ENCODE results near the gene NEU4.
"Not testable (repeated sequence)": the region's sequence is repeated elsewhere in the genome, so short reads cannot be mapped to it uniquely, and the experiment has no call there.

The NEU4 gene

DNA sequence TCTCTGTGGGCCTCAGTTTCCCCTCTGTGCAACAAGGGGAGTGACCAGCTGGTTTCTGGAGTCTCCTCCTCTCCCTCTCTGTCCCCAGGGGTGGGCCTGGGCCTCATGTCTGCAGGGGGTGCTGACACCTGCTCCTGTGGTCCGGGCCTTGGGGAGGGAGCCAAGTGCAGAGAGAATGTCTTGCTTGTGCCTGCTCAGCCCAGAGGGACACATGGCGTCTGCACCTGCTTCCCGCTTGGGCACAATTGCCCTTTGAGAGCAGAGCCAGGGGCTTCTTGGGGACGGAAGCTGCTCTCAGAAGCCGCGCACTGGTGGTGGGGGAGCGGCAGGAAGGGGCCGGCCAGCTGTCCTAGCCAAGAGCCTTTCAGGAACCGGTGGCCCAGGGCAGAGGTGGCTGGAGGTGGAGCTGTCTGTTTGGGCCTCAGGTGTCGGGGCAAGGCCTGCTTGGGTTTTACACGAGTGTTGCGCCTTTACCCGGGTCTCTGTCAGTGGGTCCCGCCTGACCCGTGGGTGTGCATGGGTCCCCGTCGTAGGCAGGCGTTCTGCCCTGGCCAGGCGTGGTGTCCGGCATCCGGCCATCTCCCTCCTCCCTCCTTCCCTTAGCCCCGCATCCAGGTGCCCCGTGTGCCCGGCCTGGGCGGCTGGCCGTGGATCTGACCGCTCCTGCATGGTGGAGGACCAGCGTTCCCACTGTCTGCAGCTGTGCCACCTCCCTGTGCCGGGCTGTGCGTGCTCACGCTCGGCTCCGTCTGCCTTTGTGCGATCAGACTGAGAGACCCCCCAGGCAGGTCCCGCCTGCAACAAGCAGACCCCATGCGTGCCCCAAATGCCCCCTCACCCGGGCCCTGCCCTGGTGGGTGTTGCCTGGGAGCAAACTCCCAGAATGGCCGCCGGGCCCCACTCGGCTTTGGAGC, 4.0 kb downstream of the NEU4 start:
- no peaks in the 10 kb centered on the region; the same call in 1 of the 2 replicates for H3K4me1 ChIP-seq (ENCODE audit: insufficient read depth, low read length)
- no peak overlapping the region for H3K9ac ChIP-seq (ENCODE audit: low read depth, low read length)
- no peaks in the 10 kb centered on the region for H3K36me3 ChIP-seq (ENCODE audit: insufficient read depth, low read length)
- no peaks in the 10 kb centered on the region for H3K9me3 ChIP-seq (ENCODE audit: control insufficient read depth, insufficient read depth, low read length)

GRCh38 chr2:241813644-241814392, 4.8 kb downstream of the NEU4 start:
- Histone ChIP-seq H3K4me1 (ENCODE audit: insufficient read depth, low read length) (no peaks in the 10 kb centered on the region), H3K9ac (ENCODE audit: low read depth, low read length) (no peak overlapping the region), H3K9me3 (ENCODE audit: control insufficient read depth, insufficient read depth, low read length) (no peaks in the 10 kb centered on the region), H3K36me3 (ENCODE audit: insufficient read depth, low read length) (no peaks in the 10 kb centered on the region)

DNA sequence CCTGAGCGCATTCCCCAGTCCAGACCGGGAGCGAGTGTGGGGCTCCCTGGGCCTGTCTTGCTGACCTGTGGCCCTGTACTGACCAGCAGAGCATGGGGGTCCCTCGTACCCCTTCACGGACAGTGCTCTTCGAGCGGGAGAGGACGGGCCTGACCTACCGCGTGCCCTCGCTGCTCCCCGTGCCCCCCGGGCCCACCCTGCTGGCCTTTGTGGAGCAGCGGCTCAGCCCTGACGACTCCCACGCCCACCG, 5.3 kb downstream of the NEU4 start:
- H3K4me1 ChIP-seq (ENCODE audit: insufficient read depth, low read length) = no peaks in the 10 kb centered on the region
- no peaks in the 10 kb centered on the region for H3K9me3 ChIP-seq (ENCODE audit: control insufficient read depth, insufficient read depth, low read length)
- H3K9ac ChIP-seq (ENCODE audit: low read depth, low read length) = no peak overlapping the region
- no peaks in the 10 kb centered on the region for H3K36me3 ChIP-seq (ENCODE audit: insufficient read depth, low read length)

DNA sequence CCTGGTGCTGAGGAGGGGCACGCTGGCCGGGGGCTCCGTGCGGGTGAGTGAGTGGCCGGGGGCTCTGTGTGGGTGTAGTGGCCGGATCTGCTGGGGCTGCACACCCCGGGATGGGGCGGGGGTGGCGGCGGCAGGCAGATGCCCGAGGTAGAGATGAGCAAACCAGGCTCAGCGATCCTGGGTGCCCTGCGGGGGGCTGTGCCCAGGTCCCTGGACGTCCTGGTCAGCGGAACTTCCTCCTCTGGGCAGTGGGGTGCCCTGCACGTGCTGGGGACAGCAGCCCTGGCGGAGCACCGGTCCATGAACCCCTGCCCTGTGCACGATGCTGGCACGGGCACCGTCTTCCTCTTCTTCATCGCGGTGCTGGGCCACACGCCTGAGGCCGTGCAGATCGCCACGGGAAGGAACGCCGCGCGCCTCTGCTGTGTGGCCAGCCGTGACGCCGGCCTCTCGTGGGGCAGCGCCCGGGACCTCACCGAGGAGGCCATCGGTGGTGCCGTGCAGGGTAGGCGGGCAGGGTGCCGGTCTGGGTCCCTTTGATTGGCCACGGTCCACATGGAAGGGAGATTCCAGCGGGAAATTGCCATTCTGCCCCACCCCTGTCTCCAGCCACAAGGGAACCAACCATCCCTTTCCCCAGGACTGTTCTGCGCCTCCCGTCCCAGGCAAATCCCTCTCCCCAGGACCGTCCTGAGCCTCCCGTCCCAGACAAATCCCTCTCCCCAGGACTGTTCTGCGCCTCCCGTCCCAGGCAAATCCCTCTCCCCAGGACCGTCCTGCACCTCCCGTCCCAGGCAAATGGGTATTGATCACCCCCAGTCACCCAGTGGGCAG, 5.9 kb downstream of the NEU4 start:
- no peaks in the 10 kb centered on the region for H3K4me1 ChIP-seq (ENCODE audit: insufficient read depth, low read length)
- no peak overlapping the region for H3K9ac ChIP-seq (ENCODE audit: low read depth, low read length)
- H3K9me3 ChIP-seq (ENCODE audit: control insufficient read depth, insufficient read depth, low read length) = no peaks in the 10 kb centered on the region
- H3K36me3 ChIP-seq (ENCODE audit: insufficient read depth, low read length) = no peaks in the 10 kb centered on the region

GRCh38 chr2:241815477-241816430, 6.8 kb downstream of the NEU4 start:
- Histone ChIP-seq H3K9ac (ENCODE audit: low read depth, low read length) (no peak overlapping the region), H3K4me1 (ENCODE audit: insufficient read depth, low read length) (no peaks in the 10 kb centered on the region), H3K9me3 (ENCODE audit: control insufficient read depth, insufficient read depth, low read length) (no peaks in the 10 kb centered on the region), H3K36me3 (ENCODE audit: insufficient read depth, low read length) (no peaks in the 10 kb centered on the region)

DNA sequence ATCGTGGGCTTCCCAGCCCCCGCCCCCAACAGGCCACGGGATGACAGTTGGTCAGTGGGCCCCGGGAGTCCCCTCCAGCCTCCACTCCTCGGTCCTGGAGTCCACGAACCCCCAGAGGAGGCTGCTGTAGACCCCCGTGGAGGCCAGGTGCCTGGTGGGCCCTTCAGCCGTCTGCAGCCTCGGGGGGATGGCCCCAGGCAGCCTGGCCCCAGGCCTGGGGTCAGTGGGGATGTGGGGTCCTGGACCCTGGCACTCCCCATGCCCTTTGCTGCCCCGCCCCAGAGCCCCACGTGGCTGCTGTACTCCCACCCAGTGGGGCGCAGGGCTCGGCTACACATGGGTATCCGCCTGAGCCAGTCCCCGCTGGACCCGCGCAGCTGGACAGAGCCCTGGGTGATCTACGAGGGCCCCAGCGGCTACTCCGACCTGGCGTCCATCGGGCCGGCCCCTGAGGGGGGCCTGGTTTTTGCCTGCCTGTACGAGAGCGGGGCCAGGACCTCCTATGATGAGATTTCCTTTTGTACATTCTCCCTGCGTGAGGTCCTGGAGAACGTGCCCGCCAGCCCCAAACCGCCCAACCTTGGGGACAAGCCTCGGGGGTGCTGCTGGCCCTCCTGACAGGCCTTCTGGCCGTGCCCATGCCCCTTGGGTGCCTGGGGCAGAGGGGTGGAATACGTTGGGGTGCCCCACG, 7.6 kb downstream of the NEU4 start:
- Histone ChIP-seq H3K4me1 (ENCODE audit: insufficient read depth, low read length) (peaks cover 4% of the 10 kb centered on the region; the same call in 1 of the 2 replicates), H3K9me3 (ENCODE audit: control insufficient read depth, insufficient read depth, low read length) (no peaks in the 10 kb centered on the region), H3K9ac (ENCODE audit: low read depth, low read length) (no peak overlapping the region), H3K36me3 (ENCODE audit: insufficient read depth, low read length) (no peaks in the 10 kb centered on the region)

DNA sequence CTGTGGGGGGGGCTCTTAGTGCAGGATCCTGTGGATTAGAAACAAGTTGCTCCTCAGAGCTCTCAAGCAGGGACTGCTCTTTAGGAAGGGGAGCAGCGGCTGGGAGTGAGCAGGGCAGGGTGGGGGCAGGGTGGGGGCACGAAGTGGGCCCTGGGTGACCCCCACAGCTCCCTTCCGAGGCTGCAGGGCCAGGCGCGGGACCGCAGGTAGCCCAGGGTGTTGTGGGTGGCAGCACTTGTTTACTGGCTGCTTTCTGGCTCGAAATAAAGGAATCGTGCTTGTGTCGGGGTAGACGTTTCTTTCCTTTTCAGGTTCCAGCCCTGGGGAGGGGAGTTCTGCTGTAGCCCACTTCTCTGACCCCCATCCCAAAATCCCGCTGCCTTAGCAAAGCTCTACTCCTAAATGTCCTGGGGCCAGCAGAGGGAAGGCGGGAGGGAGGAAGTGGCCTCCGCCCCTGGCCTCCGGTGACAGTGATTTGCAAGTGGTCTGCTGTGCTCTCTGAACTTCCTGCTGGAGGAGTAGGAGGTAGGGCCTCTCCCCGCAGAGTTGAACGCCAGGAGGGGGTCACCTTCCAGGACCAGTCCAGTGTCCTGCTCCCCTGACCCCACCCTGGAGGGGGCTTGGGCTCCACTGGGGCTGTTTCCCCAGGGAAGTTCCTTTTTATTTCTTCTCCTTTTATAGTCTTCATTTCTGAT, 8.3 kb downstream of the NEU4 start:
- Histone ChIP-seq H3K4me1 (ENCODE audit: insufficient read depth, low read length) (peaks cover 4% of the 10 kb centered on the region; the same call in 1 of the 2 replicates), H3K36me3 (ENCODE audit: insufficient read depth, low read length) (no peaks in the 10 kb centered on the region), H3K9me3 (ENCODE audit: control insufficient read depth, insufficient read depth, low read length) (no peaks in the 10 kb centered on the region), H3K9ac (ENCODE audit: low read depth, low read length) (no peak overlapping the region)

GRCh38 chr2:241817821-241818215, 8.8 kb downstream of the NEU4 start:
- H3K36me3 ChIP-seq (ENCODE audit: insufficient read depth, low read length); H3K9me3 ChIP-seq (ENCODE audit: control insufficient read depth, insufficient read depth, low read length); H3K9ac ChIP-seq (ENCODE audit: low read depth, low read length); H3K4me1 ChIP-seq (ENCODE audit: insufficient read depth, low read length): not testable (repeated sequence)

DNA sequence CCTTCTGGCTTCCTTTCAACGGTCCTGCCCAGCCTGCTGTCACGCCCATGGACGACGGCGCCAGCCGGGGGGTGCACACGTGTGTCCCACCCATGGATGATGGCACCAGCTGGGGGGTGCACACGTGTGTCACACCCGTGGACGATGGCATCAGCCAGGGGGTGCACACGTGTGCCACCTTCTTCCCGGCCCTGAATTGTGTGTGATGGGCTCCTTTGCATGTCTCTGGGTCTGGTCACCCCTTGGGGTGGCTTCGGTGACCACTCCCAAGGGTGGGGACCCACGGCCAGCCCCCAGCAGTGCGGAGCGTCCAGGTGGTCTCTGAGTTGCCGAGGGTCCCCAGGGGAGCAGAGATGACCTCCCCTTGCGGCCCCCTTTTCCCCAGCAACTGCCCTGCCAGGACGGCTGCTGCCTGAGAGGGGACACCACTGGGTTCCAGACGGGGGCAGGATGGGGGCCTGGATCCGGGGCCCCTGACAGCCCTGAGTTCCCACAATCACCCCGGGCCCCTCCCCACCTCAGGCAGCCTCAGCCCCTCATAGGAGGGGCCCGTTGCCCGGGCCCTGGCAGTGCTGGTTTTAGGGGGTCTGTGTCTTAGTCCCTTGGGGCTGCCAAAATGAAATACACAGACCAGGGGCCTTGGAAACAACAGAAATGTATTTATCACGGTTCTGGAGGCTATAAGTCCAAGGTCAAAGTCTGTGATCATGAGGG, 9.4 kb downstream of the NEU4 start:
- Histone ChIP-seq H3K36me3 (ENCODE audit: insufficient read depth, low read length) (no peaks in the 10 kb centered on the region), H3K9ac (ENCODE audit: low read depth, low read length) (no peak overlapping the region), H3K9me3 (ENCODE audit: control insufficient read depth, insufficient read depth, low read length) (no peaks in the 10 kb centered on the region), H3K4me1 (ENCODE audit: insufficient read depth, low read length) (peaks cover 4% of the 10 kb centered on the region; the same call in 1 of the 2 replicates)

DNA sequence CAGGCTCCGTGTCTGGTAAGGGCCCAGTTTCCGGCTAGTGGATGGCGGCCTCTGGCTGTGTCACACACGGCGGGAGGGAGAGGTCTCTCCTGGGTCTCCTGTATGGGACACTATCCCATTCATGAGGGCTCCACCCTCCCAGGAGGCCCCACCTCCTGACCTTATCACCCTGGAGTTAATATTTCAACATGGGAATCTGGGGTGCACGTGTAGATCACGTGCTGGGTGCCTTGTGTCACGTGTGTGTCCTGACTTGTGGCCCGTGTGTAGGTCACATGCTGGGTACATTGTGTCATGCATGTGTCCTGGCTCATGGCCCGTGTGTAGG, 9.9 kb downstream of the NEU4 start:
- Histone ChIP-seq H3K9ac (ENCODE audit: low read depth, low read length) (no peak overlapping the region), H3K9me3 (ENCODE audit: control insufficient read depth, insufficient read depth, low read length) (no peaks in the 10 kb centered on the region), H3K36me3 (ENCODE audit: insufficient read depth, low read length) (no peaks in the 10 kb centered on the region), H3K4me1 (ENCODE audit: insufficient read depth, low read length) (peaks cover 4% of the 10 kb centered on the region; the same call in 1 of the 2 replicates)

DNA sequence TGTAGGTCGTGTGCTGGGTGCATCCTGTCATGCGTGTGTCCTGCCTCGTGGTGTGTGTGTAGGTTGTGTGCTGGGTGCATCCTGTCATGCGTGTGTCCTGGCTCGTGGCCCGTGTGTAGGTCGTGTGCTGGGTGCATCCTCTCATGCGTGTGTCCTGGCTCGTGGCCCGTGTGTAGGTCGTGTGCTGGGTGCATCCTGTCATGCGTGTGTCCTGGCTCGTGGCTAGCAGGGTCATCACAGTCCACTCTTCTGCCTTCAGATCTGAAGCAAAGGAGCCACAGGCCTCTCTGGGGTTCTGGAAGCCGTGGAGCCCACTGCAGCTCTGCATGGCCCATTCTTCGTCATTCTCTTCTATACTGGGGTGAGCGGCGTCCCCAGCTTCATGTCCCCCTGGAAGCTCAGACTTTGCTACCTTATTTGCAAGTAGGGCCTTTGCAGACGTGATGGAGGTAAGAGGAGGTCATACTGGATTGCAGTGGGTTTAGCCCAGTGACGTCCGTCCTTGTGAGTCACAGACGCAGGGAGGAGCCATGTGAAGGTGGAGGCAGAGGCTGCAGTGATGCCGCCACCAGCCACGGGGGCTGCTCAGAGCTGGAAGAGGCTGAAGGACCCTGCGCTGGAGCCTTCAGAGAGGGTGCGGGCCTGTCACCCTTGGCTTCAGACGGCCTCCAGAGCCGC, 11.1 kb downstream of the NEU4 start:
- not testable (repeated sequence) for H3K9me3 ChIP-seq (ENCODE audit: control insufficient read depth, insufficient read depth, low read length); H3K36me3 ChIP-seq (ENCODE audit: insufficient read depth, low read length); H3K9ac ChIP-seq (ENCODE audit: low read depth, low read length); H3K4me1 ChIP-seq (ENCODE audit: insufficient read depth, low read length)
